H1 (cell line): Measurements from ENCODE around the gene NGEF. TPM values are rescaled to one million over a fixed set of nuclear protein-coding genes. Genes with fewer than 3 reads are reported as not detected.

Experiments
- JUN ChIP-seq: IDR thresholded peaks from 2 replicates; pipeline ENCODE4 v1.6.1; 2011; ENCODE audit warnings: low read depth, mild to moderate bottlenecking, improper control_type of control experiment, low read length
- POU5F1 ChIP-seq: IDR thresholded peaks from 2 replicates; pipeline ENCODE4 v1.6.1; 2011; ENCODE audit warnings: low read depth, mild to moderate bottlenecking, low read length, moderate library complexity
- polyA plus RNA-seq, 7 experiments: library from polyadenylated mRNA; depleted of rRNA in 3 of 7; stranded (reverse) in 5 of 7; unstranded in 2 of 7; fragments of >200 nt in 5 of 7; fragments of 200-250 nt in 2 of 7; gene quantifications; 1 replicate in 5 of 7; 2 replicates in 1 of 7; 4 replicates in 1 of 7; pipeline versions ENCODE4 v1.2.1 to v1.2.3, GENCODE V29; 2011 to 2013; ENCODE audit warnings: missing spikeins in 2 of 7, mixed read lengths in 2 of 7
- total RNA-seq: library from RNA; stranded (reverse); fragmentation: NEBNext Ultra II Directional; extraction: Animal tissue kit (Norgen Biotek cat#: 25700); gene quantifications from 2 replicates; pipeline ENCODE4 v1.2.1, GENCODE V29; 2021

NGEF gene
- total and polyA plus RNA-seq, 2 of the 8 experiments (the other 6 are each of a cell fraction or from before 2014, with no cell fraction given) = 2.7 to 3.2 TPM

- TF ChIP-seq POU5F1 (no peak), JUN (no peak)
These were observed 155.9 kb downstream of the NGEF start (continued) for GRCh38 chr2:232857158-232857563.
